ENCODE results near the gene RFPL4AL1. TPM values are rescaled to one million over a fixed set of nuclear protein-coding genes. Genes with fewer than 3 reads are reported as not detected.

Gene RFPL4AL1
- total RNA-seq, 1 experiment from 2014 or later = not detected

GRCh38 chr19:55813906-55814305 is 45.0 kb downstream of the RFPL4AL1 start:
- Histone ChIP-seq H3K4ac (ENCODE audit: low read depth, low read length) (no peak overlapping the region), H3K18ac (ENCODE audit: insufficient read length, low read depth, low read length) (no peak overlapping the region), H3K14ac (ENCODE audit: insufficient read depth, low read length) (no peak overlapping the region), H4K91ac (ENCODE audit: insufficient read length, low read depth, low read length) (no peak overlapping the region), H2BK5ac (ENCODE audit: insufficient read length, low read length) (no peak overlapping the region), H3K79me1 (ENCODE audit: insufficient read depth, low read depth, low read length, poor library complexity, severe bottlenecking) (no peaks in the 10 kb centered on the region), H3K4me1 (ENCODE audit: insufficient read depth, low read length) (no peaks in the 10 kb centered on the region), H3K4me2 (ENCODE audit: insufficient read depth, insufficient read length, low read length) (no peak overlapping the region), H2BK12ac (ENCODE audit: insufficient read length, low read depth, low read length) (no peak overlapping the region), H3K56ac (ENCODE audit: insufficient read length, low read depth, low read length) (no peak overlapping the region), H2BK20ac (ENCODE audit: low read depth, low read length, poor library complexity, severe bottlenecking) (no peak overlapping the region), H3K79me2 (ENCODE audit: insufficient read depth, low read length) (no peaks in the 10 kb centered on the region), H4K5ac (ENCODE audit: insufficient read length, low read depth, low read length) (no peak overlapping the region), H2AK5ac (ENCODE audit: insufficient read length, low read length) (no peak overlapping the region), H3K27ac (ENCODE audit: insufficient read length, low read depth, low read length) (no peak overlapping the region), H3T11ph (ENCODE audit: low read length) (no peak overlapping the region), H3K23me2 (ENCODE audit: insufficient read length, low read depth, low read length, poor library complexity, severe bottlenecking) (no peaks in the 10 kb centered on the region), H2AFZ (ENCODE audit: low read length) (no peak overlapping the region), H3K9me3 (ENCODE audit: control insufficient read depth, low read depth, low read length) (peaks cover 98% of the 10 kb centered on the region), H4K20me1 (ENCODE audit: control insufficient read depth, insufficient read depth, insufficient read length) (no peaks in the 10 kb centered on the region), H4K8ac (replicated peaks; ENCODE audit: insufficient read length, low read depth, low read length) (no peak overlapping the region), H3K23ac (ENCODE audit: insufficient read length, low read depth, low read length) (no peak overlapping the region), H2BK120ac (ENCODE audit: low read depth, low read length, poor library complexity, severe bottlenecking) (no peak overlapping the region), H2BK15ac (ENCODE audit: low read depth, low read length) (no peak overlapping the region), H3K27me3 (ENCODE audit: insufficient read depth, low read length) (no peaks in the 10 kb centered on the region), H3K9ac (ENCODE audit: extremely low read depth, insufficient read length, low read length) (no peak overlapping the region)
- Mint-ChIP-seq H3K27me3 (ENCODE audit: low read depth) (no peaks in the 10 kb centered on the region; the same call in 1 of the 2 replicates), H3K4me1 (no peaks in the 10 kb centered on the region), H3K9me3 (peaks cover 95 to 97% of the 10 kb centered on the region in 2 experiments), H3K27ac (no peak overlapping the region), H3K4me3 (no peak overlapping the region), H3K36me3 (ENCODE audit: insufficient read depth in 1 of 3, low read depth in 3 of 3) (peaks cover 4 to 24% (median 6%) of the 10 kb centered on the region in 3 experiments; a peak in 5 of 7 replicates)
- TF ChIP-seq CTCF (conservative IDR thresholded peaks at IDR 0.05) = no peak
- no CpG with 5 or more reads among the region's 5 CpGs for WGBS (ENCODE audit: extremely low coverage, insufficient read length, low lambda C conversion rate)
- no peak for DNase-seq

Data from H9 (cell line).